Medulla oblongata (tissue), 1 donor: ENCODE results near the gene KLHL22.

Experiments
- DNase-seq: peaks from one replicate; pipeline ENCODE4 v3.0.0-alpha.2; 2015; ENCODE audit errors: extremely low spot score

KLHL22 gene

GRCh38 chr22:20449819-20450550 is 45.6 kb downstream of the KLHL22 start:
- DNase-seq, result no peak

GRCh38 chr22:20448630-20449029 is 47.0 kb downstream of the KLHL22 start:
- no peak for DNase-seq

- DNase-seq, result no peak
Measured at GRCh38 chr22:20446383-20446970, 49.1 kb downstream of the KLHL22 start.

GRCh38 chr22:20444325-20444724 is 51.3 kb downstream of the KLHL22 start:
- no peak for DNase-seq

- DNase-seq, result no peak
Measured at GRCh38 chr22:20442485-20443284, 52.9 kb downstream of the KLHL22 start.

GRCh38 chr22:20441631-20442484 is 53.7 kb downstream of the KLHL22 start:
- DNase-seq, result no peak

- DNase-seq, result no peak
Measured at GRCh38 chr22:20440637-20441591, 54.7 kb downstream of the KLHL22 start.

- no peak for DNase-seq
Measured at GRCh38 chr22:20439928-20440575, 55.5 kb downstream of the KLHL22 start.

GRCh38 chr22:20439556-20439927 is 56.1 kb downstream of the KLHL22 start:
- DNase-seq, result no peak

GRCh38 chr22:20438678-20439492 is 56.7 kb downstream of the KLHL22 start:
- no peak for DNase-seq

GRCh38 chr22:20438427-20438677 is 57.2 kb downstream of the KLHL22 start:
- no peak for DNase-seq

GRCh38 chr22:20437613-20438426 is 57.8 kb downstream of the KLHL22 start, which contains the start of gene SCARF2:
Gene SCARF2 (minus strand): TSS chr22:20437825. CDS start chr22:20437754, 71 bp downstream.
- no peak for DNase-seq

GRCh38 chr22:20436768-20437612 is 58.6 kb downstream of the KLHL22 start:
- DNase-seq, result no peak

- no peak for DNase-seq
Measured at GRCh38 chr22:20436307-20436767, 59.3 kb downstream of the KLHL22 start.

- DNase-seq, result no peak
Measured at GRCh38 chr22:20435436-20436306, 59.9 kb downstream of the KLHL22 start.

- no peak for DNase-seq
Measured at GRCh38 chr22:20434773-20435172, 60.8 kb downstream of the KLHL22 start.
